Kidney (tissue), 14 donors: ENCODE measurements around the gene SORCS2. TPM values are rescaled to one million over a fixed set of nuclear protein-coding genes. Genes with fewer than 3 reads are reported as not detected.

Experiments
- DNase-seq, 5 donors: peaks; one replicate each; pipeline ENCODE4 v3.0.0-alpha.2; 2013 to 2020
- FAIRE-seq: peaks from 2 replicates; lab custom pipeline; 2012; peaks lifted over from hg19 to GRCh38; lab: Jason Lieb, UNC
- H3K27ac ChIP-seq, 2 donors: one replicate each; pipeline ENCODE4 v1.7.0; 2013; ENCODE audit warnings: low read depth in 2 of 2, low read length in 2 of 2, inconsistent platforms in 1 of 2
- H3K27me3 ChIP-seq: one replicate; pipeline ENCODE4 v1.7.1; 2013; ENCODE audit warnings: low read length, inconsistent platforms; ENCODE audit not compliant: control insufficient read depth, insufficient read depth
- H3K36me3 ChIP-seq, 3 donors: one replicate each; pipeline versions ENCODE4 v1.7.0 to v1.7.1; 2013; ENCODE audit warnings: low read length in 3 of 3, control low read depth in 1 of 3, inconsistent platforms in 1 of 3; ENCODE audit not compliant: insufficient read depth in 3 of 3, control insufficient read depth in 2 of 3
- H3K4me1 ChIP-seq, 3 donors: one replicate each; pipeline versions ENCODE4 v1.7.0 to v1.7.1; 2013; ENCODE audit warnings: low read length in 3 of 3, inconsistent platforms in 1 of 3, low read depth in 1 of 3; ENCODE audit not compliant: control insufficient read depth in 2 of 3, insufficient read depth in 2 of 3
- H3K4me3 ChIP-seq, 3 donors: one replicate each; pipeline versions ENCODE4 v1.7.0 to v1.8.1; 2013; ENCODE audit warnings: low read length in 3 of 3, control low read depth in 1 of 3, inconsistent platforms in 1 of 3
- H3K9ac ChIP-seq, 3 donors: one replicate each; pipeline versions ENCODE4 v1.7.0 to v1.7.1; 2013; ENCODE audit warnings: low read length in 3 of 3, control low read depth in 1 of 3, inconsistent platforms in 1 of 3
- H3K9me3 ChIP-seq, 3 donors: one replicate each; pipeline versions ENCODE4 v1.7.0 to v1.7.1; 2013; ENCODE audit warnings: low read length in 3 of 3, control low read depth in 1 of 3, inconsistent platforms in 1 of 3; ENCODE audit not compliant: control insufficient read depth in 2 of 3, insufficient read depth in 1 of 3
- CTCF ChIP-seq: IDR thresholded peaks from 3 replicates; pipeline ENCODE4 v1.5.1; 2012; ENCODE audit warnings: mild to moderate bottlenecking, moderate library complexity, borderline replicate concordance; ENCODE audit not compliant: insufficient read depth; ENCODE audit errors: extremely low read depth
- intact Hi-C: fragments of 100-400 bp; cut with DNase I; formaldehyde crosslinking; loops from one replicate; pipeline ENCODE4 v1.11.1; 2022
- polyA plus RNA-seq: library from polyadenylated mRNA; stranded (reverse); fragments of 350-450 nt; fragmentation: Illumina TruSeq; extraction: RNeasy Lipid Tissue Mini Kit (QIAGEN cat#74804); gene quantifications from one replicate; pipeline ENCODE4 v1.2.3, GENCODE V29; 2014; ENCODE audit warnings: low read depth, low replicate concordance; ENCODE audit not compliant: insufficient read depth
- total RNA-seq: library from RNA; stranded (reverse); fragmentation: NEBNext Ultra II Directional; extraction: Animal tissue kit (Norgen Biotek cat#: 25700); gene quantifications from one replicate; pipeline ENCODE4 v1.2.1, GENCODE V29; 2021
- donor health status: control.
- donor health status: control.
- donor health status: control.
- donor health status: control.
- donor health status: control.
- donor health status: DM: yes; HTN: yes; CAD: no.
- donor health status: Normal renal cell carcinoma (clear cell type).

The SORCS2 gene
- total and polyA plus RNA-seq, 2 donors from 2014 or later: 6.1 to 9.1 TPM

- Histone ChIP-seq H3K4me3 (no peak overlapping the region), H3K27me3 (no peaks in the 10 kb centered on the region), H3K4me1 (no peaks in the 10 kb centered on the region), H3K9ac (no peak overlapping the region), H3K27ac (no peak overlapping the region), H3K36me3 (no peaks in the 10 kb centered on the region), H3K9me3 (no peaks in the 10 kb centered on the region)
- no peak for TF ChIP-seq CTCF
- intact Hi-C loops: no loop called here
- DNase-seq (no peak), FAIRE-seq (no peak)
Observed at GRCh38 chr4:7731437-7731836, 539.1 kb downstream of the SORCS2 start.

GRCh38 chr4:7732263-7732662 is 539.9 kb downstream of the SORCS2 start:
- DNase-seq: no peak
- Histone ChIP-seq H3K9ac (no peak overlapping the region), H3K36me3 (no peaks in the 10 kb centered on the region), H3K9me3 (no peaks in the 10 kb centered on the region), H3K27ac (no peak overlapping the region), H3K27me3 (no peaks in the 10 kb centered on the region), H3K4me3 (no peak overlapping the region), H3K4me1 (no peaks in the 10 kb centered on the region)
- intact Hi-C loops: no loop called here
- FAIRE-seq: no peak
- no peak for TF ChIP-seq CTCF

- H3K4me1 ChIP-seq: no peaks in the 10 kb centered on the region
- DNase-seq (no peak), FAIRE-seq (no peak)
- H3K9ac ChIP-seq: no peak overlapping the region
- H3K9me3 ChIP-seq: no peaks in the 10 kb centered on the region
- H3K27me3 ChIP-seq: no peaks in the 10 kb centered on the region
- H3K36me3 ChIP-seq: no peaks in the 10 kb centered on the region
- no peak overlapping the region for H3K27ac ChIP-seq
- intact Hi-C loops: no loop called here
- TF ChIP-seq CTCF: no peak
- H3K4me3 ChIP-seq: no peak overlapping the region
Observed at GRCh38 chr4:7733201-7733600, 540.9 kb downstream of the SORCS2 start.
